ENCODE measurements around the gene RPP25L. TPM values are rescaled to one million over a fixed set of nuclear protein-coding genes. Genes with fewer than 3 reads are reported as not detected.

RPP25L gene
- total RNA-seq, 2 experiments from 2014 or later = 22.7 to 26.8 TPM

DNA sequence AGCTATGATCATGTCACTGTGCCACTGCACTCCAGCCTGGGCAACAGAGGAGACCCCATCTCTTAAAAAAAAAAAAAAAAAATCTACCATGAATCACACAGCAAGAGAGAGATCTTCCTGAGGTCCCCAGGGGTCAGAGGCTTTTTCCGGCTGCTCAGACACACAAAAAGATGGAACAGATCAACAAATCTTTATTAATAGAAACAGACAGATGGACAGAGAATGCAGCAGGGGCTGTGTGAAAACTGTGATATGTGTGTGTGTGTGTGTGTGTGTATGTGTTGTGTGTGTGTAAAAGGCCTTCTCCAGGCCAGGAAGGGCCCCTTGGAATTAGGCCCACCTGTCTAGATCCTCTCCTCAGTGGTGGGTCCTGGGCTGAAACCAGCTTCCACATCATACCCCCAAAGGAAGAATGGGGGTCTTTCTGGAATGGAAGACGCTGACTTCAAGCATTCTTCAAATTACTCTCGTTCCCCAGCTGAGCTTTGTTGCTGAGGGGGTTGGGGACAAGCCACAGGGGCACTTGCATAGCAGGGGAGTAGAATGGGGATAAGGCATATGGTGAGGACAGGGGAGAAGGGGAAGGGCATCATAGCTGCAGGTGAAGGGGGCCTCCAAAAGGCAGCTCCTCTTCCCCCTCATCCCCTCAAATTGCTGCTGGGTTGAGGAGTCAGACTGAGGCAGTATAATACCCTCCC is 22.8 kb upstream of the RPP25L start:
- Mint-ChIP-seq H3K4me3 (no peak overlapping the region), H3K9me3 (no peaks in the 10 kb centered on the region), H3K36me3 (ENCODE audit: low read depth) (peaks cover 15% of the 10 kb centered on the region), H3K4me1 (peaks cover 39% of the 10 kb centered on the region), H3K27me3 (peaks cover 12% of the 10 kb centered on the region), H3K27ac (peak overlapping the region; percentile 42)
- no peak for DNase-seq
- CTCF ChIA-PET = interaction anchor here (0.8 to 7.5 kb wide), 15 partner anchors 8 to 261 kb away, joined by 3 to 82 read pairs (median 6); partner anchors contain the start of genes DCTN3, GALT and RPP25L
- POLR2A ChIA-PET = interaction anchor here (0.9 to 1.2 kb wide), 2 partner anchors 14 to 17 kb away, joined by 3 to 4 read pairs; partner anchors contain the start of gene DCTN3

DNA sequence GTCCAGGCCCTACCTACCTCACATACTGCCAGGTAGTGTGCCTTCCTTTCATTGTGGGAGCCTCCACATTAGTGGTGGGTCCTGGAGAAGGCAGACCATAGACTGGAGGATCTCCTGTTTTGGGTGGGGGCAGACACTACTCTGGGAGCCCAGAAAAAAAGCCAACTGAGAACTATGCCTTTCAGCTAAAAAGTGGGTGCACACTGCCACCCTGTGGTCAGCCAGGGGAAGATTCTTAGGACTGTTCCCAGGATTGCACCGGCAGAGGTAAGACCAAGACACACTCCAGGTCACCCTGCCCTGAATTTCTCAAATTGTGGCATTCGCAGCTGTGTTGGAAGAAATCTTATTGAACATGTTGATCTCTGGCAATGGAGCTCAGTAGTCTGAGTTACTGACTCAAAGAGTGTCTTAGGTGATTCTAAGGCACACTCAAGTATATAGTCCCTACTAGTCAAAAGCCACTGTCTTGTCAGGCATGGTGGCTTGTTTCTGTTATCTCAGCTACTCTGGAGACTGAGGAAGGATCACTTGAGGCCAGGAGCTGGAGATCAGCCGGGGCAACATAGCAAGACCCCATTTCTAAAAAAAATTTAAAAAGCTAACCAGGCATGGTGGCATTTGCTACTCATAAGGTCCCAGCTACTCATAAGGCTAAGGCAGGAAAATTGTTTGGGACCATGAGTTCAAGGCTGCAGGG is 22.1 kb upstream of the RPP25L start:
- ChIA-PET POLR2A (interaction anchor here (1.0 to 1.2 kb wide), 2 partner anchors 14 to 16 kb away, joined by 3 read pairs; no protein-coding TSS in a partner anchor), CTCF (interaction anchor here (0.6 to 7.5 kb wide), 21 partner anchors 9 to 451 kb away, joined by 3 to 82 read pairs (median 4); partner anchors contain the start of genes DCTN3, GALT and RPP25L)
- Mint-ChIP-seq H3K9me3 (no peaks in the 10 kb centered on the region), H3K27ac (no peak overlapping the region), H3K4me1 (peaks cover 42% of the 10 kb centered on the region), H3K36me3 (ENCODE audit: low read depth) (peaks cover 15% of the 10 kb centered on the region), H3K27me3 (peaks cover 19% of the 10 kb centered on the region), H3K4me3 (no peak overlapping the region)
- DNase-seq = peak; percentile 83

DNA sequence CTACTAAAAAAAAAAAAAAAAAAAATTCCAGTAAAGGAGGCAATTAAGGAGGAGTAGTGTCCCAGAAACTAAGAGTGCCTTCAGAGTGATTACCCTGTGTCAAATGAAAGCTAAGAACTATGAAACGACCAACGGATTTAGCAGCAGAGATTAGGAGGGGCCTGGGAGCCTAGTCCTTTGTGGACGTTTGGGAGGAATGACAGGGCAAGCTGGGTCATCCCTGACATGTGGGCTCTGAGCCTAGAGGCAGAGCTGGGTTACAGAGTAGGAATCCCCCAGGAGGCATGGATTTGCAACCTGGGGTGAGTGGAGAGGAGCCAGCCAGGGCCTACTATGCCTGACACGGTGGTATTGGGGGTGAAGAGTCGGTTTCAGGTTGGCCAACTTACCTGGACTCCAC is 21.3 kb upstream of the RPP25L start:
- H3K36me3 Mint-ChIP-seq (ENCODE audit: low read depth) = peaks cover 16% of the 10 kb centered on the region
- H3K27ac Mint-ChIP-seq = no peak overlapping the region
- H3K4me3 Mint-ChIP-seq = no peak overlapping the region
- ChIA-PET POLR2A (interaction anchor here (1.0 to 1.2 kb wide), 2 partner anchors 14 to 16 kb away, joined by 3 read pairs; no protein-coding TSS in a partner anchor), CTCF (interaction anchor here (0.6 to 7.5 kb wide), 15 partner anchors 10 to 450 kb away, joined by 3 to 82 read pairs (median 5); partner anchors contain the start of genes DCTN3 and RPP25L)
- no peaks in the 10 kb centered on the region for H3K9me3 Mint-ChIP-seq
- peaks cover 39% of the 10 kb centered on the region for H3K4me1 Mint-ChIP-seq
- no peak for DNase-seq
- H3K27me3 Mint-ChIP-seq = peaks cover 24% of the 10 kb centered on the region

DNA sequence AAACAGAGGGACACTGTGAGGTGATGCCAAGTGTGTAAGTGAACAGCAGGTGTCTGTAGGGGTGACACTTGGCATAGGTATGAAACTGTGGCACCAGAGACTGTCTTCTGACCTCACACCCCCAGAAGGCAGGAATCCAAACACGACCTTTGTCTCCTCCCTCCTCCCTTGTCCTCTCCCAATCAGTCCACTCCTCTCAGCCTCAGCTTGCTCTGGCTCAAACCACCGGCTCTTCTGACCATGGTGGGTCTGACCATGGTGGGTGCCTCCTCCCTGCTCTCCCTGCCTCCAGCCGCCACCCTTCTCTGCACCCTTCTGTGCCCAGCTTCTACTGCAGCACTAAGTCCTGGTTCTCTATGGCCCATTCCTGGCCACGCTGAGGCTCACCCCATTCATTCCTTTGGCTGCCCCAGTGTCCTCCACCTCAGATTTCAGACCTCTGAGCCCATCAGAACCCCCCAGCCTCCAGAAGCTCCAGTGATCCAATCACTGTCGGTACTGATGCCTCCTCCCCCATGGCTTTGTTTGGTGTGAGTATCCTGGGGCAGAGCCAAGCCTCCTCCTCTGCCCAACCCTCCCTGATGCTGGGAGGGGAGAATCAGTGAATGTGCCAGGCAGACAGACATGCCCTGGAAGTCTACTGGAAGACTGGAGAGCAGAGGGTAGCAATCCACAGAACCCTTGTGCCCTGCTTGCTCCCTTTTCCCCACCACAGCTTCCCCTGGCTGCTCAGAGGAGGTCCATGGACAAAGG is 18.7 kb upstream of the RPP25L start:
- Mint-ChIP-seq H3K4me1 (peaks cover 26% of the 10 kb centered on the region), H3K4me3 (no peak overlapping the region), H3K9me3 (no peaks in the 10 kb centered on the region), H3K27ac (no peak overlapping the region), H3K36me3 (ENCODE audit: low read depth) (peaks cover 8% of the 10 kb centered on the region), H3K27me3 (peaks cover 48% of the 10 kb centered on the region)
- ChIA-PET CTCF (interaction anchor here (0.6 to 1.7 kb wide), 3 partner anchors 12 to 812 kb away, joined by 3 to 10 read pairs (median 4); no protein-coding TSS in a partner anchor), POLR2A (interaction anchor here (0.6 kb wide), 1 partner anchor 428 kb away, joined by 4 read pairs; no protein-coding TSS in a partner anchor)
- DNase-seq = no peak

DNA sequence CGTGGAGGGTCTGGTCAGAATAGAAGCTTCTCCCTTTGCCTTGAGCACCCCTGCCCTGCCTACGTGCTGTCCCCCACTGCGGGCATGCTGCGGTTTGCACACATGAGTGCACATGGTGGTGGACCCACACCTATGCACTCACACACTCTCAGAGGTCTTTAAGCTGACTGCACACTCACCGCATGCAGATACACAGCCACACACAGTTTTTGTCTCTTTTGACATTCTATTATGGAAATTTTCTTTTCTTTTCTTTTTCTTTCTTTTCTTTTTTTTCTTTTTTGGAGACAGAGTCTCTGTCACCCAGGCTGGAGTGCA is 17.6 kb upstream of the RPP25L start:
- peaks cover 17% of the 10 kb centered on the region for H3K4me1 Mint-ChIP-seq
- H3K27me3 Mint-ChIP-seq = peaks cover 57% of the 10 kb centered on the region
- H3K9me3 Mint-ChIP-seq = no peaks in the 10 kb centered on the region
- CTCF ChIA-PET = interaction anchor here (0.9 to 1.7 kb wide), 2 partner anchors 12 to 13 kb away, joined by 4 to 10 read pairs; no protein-coding TSS in a partner anchor
- no peak for DNase-seq
- H3K4me3 Mint-ChIP-seq = peak overlapping the region; percentile 56
- H3K27ac Mint-ChIP-seq = no peak overlapping the region
- POLR2A ChIA-PET = no interaction called here
- H3K36me3 Mint-ChIP-seq (ENCODE audit: low read depth) = peaks cover 2% of the 10 kb centered on the region

DNA sequence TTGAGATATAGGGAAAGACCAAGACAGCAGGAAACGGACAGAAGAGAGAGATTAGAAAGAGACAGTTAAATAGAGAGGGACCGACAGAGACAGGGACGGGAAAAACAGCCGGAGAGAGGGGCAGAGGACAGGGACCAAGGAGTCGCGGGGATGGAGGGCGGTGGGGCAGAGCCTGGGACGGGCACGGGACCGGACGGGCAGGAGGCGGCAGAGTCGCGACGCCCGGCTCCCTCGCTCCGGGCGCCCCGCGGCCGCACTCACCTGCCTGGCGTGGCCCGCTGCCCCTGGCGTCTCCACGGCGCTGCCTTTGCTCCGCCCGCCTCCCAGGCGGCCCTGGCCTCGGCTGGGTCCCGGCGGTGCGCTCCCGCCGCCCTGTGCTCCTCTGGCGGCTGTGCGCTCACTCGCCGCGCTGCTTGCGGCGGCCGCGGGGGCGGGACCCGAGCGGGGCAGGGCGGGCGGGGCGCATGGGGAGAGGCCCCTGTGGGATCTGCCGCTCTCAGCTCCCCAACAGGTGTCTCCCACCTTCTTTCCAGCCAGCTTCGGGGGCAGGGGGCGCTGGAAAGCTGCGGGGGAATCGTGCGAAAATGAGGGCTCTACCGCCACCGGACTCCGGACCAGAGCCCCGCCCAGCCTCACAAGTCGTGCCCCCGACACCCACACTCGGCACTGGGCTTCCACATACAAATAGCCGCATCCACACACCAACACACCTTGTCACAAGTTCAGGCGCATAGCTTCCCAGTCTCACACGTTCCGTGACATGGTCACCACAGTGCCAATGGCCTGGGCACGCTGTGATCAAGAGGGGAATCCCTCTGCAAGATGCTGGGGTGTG is 17.0 kb upstream of the RPP25L start, which contains the start of gene ARID3C:
TSS of gene ARID3C (minus strand) at position 411 of the 835 bp plus-strand sequence. CDS start 1,052 bp downstream, outside the sequence.
- ChIA-PET CTCF (interaction anchor here (1.0 to 1.7 kb wide), 2 partner anchors 11 to 17 kb away, joined by 3 to 4 read pairs; partner anchors contain the start of gene RPP25L), POLR2A (no interaction called here)
- Mint-ChIP-seq H3K9me3 (no peaks in the 10 kb centered on the region), H3K4me1 (peaks cover 15% of the 10 kb centered on the region), H3K27me3 (peaks cover 61% of the 10 kb centered on the region), H3K4me3 (peak within 1 kb of the TSS; percentile 61), H3K27ac (no peak within 1 kb of the TSS), H3K36me3 (ENCODE audit: low read depth) (peaks cover 2% of the 10 kb centered on the region)
- peak; percentile 31 for DNase-seq

GRCh38 chr9:34627716-34628655 is 16.1 kb upstream of the RPP25L start:
- POLR2A ChIA-PET = no interaction called here
- H3K36me3 Mint-ChIP-seq (ENCODE audit: low read depth) = peaks cover 5% of the 10 kb centered on the region

DNA sequence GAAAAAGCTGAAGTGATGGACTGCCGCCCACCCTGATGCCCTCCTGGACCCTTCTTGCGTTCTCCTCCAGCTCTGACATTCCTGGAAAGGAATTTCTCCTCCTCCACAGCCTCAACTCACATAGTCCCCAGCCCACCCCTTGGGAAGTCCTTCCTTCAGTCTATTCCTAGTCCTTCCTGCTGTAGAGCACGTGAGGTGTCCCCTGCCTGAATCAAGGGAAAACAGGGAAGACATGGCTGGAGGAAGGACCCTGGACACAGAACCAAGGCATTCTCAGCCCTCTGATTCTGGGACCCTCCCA is 13.2 kb upstream of the RPP25L start:
- Mint-ChIP-seq H3K27me3 (peaks cover 72% of the 10 kb centered on the region), H3K36me3 (ENCODE audit: low read depth) (peaks cover 9% of the 10 kb centered on the region), H3K4me3 (no peak overlapping the region), H3K4me1 (peaks cover 27% of the 10 kb centered on the region), H3K27ac (no peak overlapping the region), H3K9me3 (no peaks in the 10 kb centered on the region)
- ChIA-PET POLR2A (no interaction called here), CTCF (interaction anchor here (0.6 to 7.3 kb wide), 5 partner anchors 11 to 784 kb away, joined by 3 to 82 read pairs (median 3); partner anchors contain the start of gene SIGMAR1)
- no peak for DNase-seq

More at GRCh38 chr9:34627716-34628655, 16.1 kb upstream of the RPP25L start:
- DNase-seq = no peak
- Mint-ChIP-seq H3K27me3 (peaks cover 67% of the 10 kb centered on the region), H3K9me3 (no peaks in the 10 kb centered on the region), H3K4me3 (peak overlapping the region; percentile 61), H3K4me1 (peaks cover 17% of the 10 kb centered on the region), H3K27ac (no peak overlapping the region)
- CTCF ChIA-PET = interaction anchor here (1.0 to 1.7 kb wide), 2 partner anchors 10 to 16 kb away, joined by 3 to 4 read pairs; partner anchors contain the start of gene RPP25L

DNA sequence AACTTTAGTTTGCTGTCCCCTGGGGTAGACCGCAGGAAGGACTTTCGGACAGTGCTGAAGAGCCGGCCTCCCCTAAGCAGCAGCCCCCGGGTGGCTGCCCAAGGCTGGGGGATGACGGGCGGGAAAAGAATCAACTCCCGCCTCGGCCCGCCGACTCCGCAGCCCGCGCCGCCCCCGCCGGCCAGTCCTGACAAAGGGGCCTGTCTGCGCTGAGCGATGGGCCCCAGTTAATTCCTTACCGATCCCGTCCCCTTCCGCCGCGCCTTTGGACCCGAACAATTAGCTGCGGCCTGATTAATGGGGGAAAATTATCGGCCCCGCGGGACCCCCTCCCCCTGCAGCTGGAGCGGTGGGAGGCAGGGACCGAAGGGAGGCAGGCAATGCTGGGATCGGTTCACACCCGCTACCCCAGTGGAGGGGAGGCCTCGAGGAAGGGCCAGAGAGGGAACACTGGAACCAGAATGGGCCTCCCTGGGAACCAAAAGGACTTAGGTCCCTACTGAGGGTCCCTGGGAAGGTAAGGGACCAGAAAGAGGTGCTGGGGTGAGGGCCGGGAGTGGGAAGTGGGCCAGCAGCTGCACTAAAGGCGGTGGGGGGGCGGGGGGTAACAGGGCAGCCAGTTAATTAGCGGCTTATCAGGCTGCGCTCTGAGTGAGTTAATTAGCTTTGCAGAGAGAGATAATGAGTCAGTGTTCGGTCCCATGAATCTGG is 12.7 kb upstream of the RPP25L start:
- ChIA-PET CTCF (interaction anchor here (0.6 to 7.3 kb wide), 4 partner anchors 12 to 784 kb away, joined by 3 to 82 read pairs (median 3); partner anchors contain the start of gene SIGMAR1), POLR2A (no interaction called here)
- H3K4me3 Mint-ChIP-seq = no peak overlapping the region

GRCh38 chr9:34623374-34624235 is 11.7 kb upstream of the RPP25L start:
- POLR2A ChIA-PET = no interaction called here
- CTCF ChIA-PET = interaction anchor here (0.8 to 7.3 kb wide), 2 partner anchors 13 to 23 kb away, joined by 3 to 82 read pairs; partner anchors contain the start of genes GALT and SIGMAR1
- Mint-ChIP-seq H3K4me3 (no peak overlapping the region), H3K36me3 (ENCODE audit: low read depth) (peaks cover 9% of the 10 kb centered on the region), H3K9me3 (no peaks in the 10 kb centered on the region), H3K27me3 (peaks cover 60% of the 10 kb centered on the region), H3K4me1 (peaks cover 35% of the 10 kb centered on the region), H3K27ac (no peak overlapping the region)
- DNase-seq = no peak

More for the DNA sequence above, 12.7 kb upstream of the RPP25L start:
- Mint-ChIP-seq H3K36me3 (ENCODE audit: low read depth) (peaks cover 9% of the 10 kb centered on the region), H3K27me3 (peaks cover 67% of the 10 kb centered on the region), H3K9me3 (no peaks in the 10 kb centered on the region), H3K4me1 (peaks cover 30% of the 10 kb centered on the region), H3K27ac (no peak overlapping the region)
- no peak for DNase-seq
